SK-N-SH (cell line): ENCODE data around the gene VIPR2. TPM values are rescaled to one million over a fixed set of nuclear protein-coding genes. Genes with fewer than 3 reads are reported as not detected.

Experiments used
- CTCF ChIA-PET: fragments of 300-600, 350-600 bp; formaldehyde crosslinking; extraction: SDS; loops from one replicate; lab custom pipeline; 2021; lab: Yijun Ruan, JAX
- POLR2A ChIA-PET: fragments of 350-600 bp; sonication (Branson Sonifier 250); formaldehyde crosslinking; extraction: SDS; loops from one replicate; lab custom pipeline; 2020; ENCODE audit warnings: antibody characterized with exemption, inconsistent platforms; lab: Yijun Ruan, JAX
- DNase-seq: peaks from one replicate; pipeline ENCODE4 v3.0.0; 2012
- H2AFZ ChIP-seq: fragments of 200-600 bp; sonication (generic); 2 replicates; pipeline ENCODE4 v1.8.1; 2016; ENCODE audit warnings: antibody characterized with exemption, mild to moderate bottlenecking, low read depth
- H3F3A ChIP-seq: fragments of 200-600 bp; sonication (generic); replicated peaks from 2 replicates; pipeline ENCODE3; 2016; ENCODE audit warnings: antibody characterized with exemption, mild to moderate bottlenecking; ENCODE audit not compliant: insufficient read depth
- H3K27ac ChIP-seq, 2 experiments: fragments of 200-500 bp in 1 of 2; fragments of 200-600 bp in 1 of 2; sonication (Bioruptor generic) in 1 of 2; sonication (generic), shearing (Covaris generic) in 1 of 2; 2 replicates each; pipeline versions ENCODE4 v1.5.1 to v1.6.1; 2014 to 2016; ENCODE audit warnings: low read depth in 2 of 2, inconsistent platforms in 1 of 2, low read length in 1 of 2, mild to moderate bottlenecking in 1 of 2, mixed read lengths in 1 of 2
- H3K27me3 ChIP-seq: fragments of 200-600 bp; sonication (generic), shearing (Covaris generic); 2 replicates; pipeline ENCODE4 v1.6.1; 2016; ENCODE audit warnings: mixed run types; ENCODE audit not compliant: insufficient read depth
- H3K36me3 ChIP-seq, 2 experiments: fragments of 200-500 bp in 1 of 2; fragments of 200-600 bp in 1 of 2; sonication (Bioruptor generic) in 1 of 2; sonication (generic) in 1 of 2; replicated peaks in 1 of 2; 2 replicates each; pipeline versions ENCODE3 to v1.5.1; 2014 to 2016; ENCODE audit warnings: low read length in 1 of 2, mild to moderate bottlenecking in 1 of 2; ENCODE audit not compliant: insufficient read depth in 2 of 2, control insufficient read depth in 1 of 2
- H3K4me1 ChIP-seq, 2 experiments: fragments of 200-500 bp in 1 of 2; fragments of 200-600 bp in 1 of 2; sonication (Bioruptor generic) in 1 of 2; sonication (generic), shearing (Covaris generic) in 1 of 2; 2 replicates each; pipeline versions ENCODE4 v1.5.1 to v1.6.1; 2014 to 2016; ENCODE audit warnings: low read depth in 1 of 2, low read length in 1 of 2, mixed run types in 1 of 2; ENCODE audit not compliant: insufficient read depth in 2 of 2, control insufficient read depth in 1 of 2
- H3K4me2 ChIP-seq: fragments of 200-600 bp; sonication (generic), shearing (Covaris generic); 2 replicates; pipeline ENCODE4 v1.6.1; 2017; ENCODE audit warnings: mixed run types
- H3K4me3 ChIP-seq, 2 experiments: fragments of 200-500 bp in 1 of 2; fragments of 200-600 bp in 1 of 2; sonication (Bioruptor generic) in 1 of 2; sonication (generic), shearing (Covaris generic) in 1 of 2; 2 replicates each; pipeline versions ENCODE4 v1.5.1 to v1.8.1; 2014 to 2016; ENCODE audit warnings: low read depth in 2 of 2, inconsistent platforms in 1 of 2, low read length in 1 of 2, mild to moderate bottlenecking in 1 of 2, mixed read lengths in 1 of 2, moderate library complexity in 1 of 2
- H3K79me2 ChIP-seq: fragments of 200-600 bp; sonication (generic); 2 replicates; pipeline ENCODE4 v1.8.1; 2017; ENCODE audit warnings: mild to moderate bottlenecking; ENCODE audit not compliant: insufficient read depth
- H3K9ac ChIP-seq: fragments of 200-600 bp; sonication (generic); 2 replicates; pipeline ENCODE4 v1.6.1; 2017; ENCODE audit warnings: mixed run types
- H3K9me2 ChIP-seq: fragments of 200-600 bp; sonication (generic); 2 replicates; pipeline ENCODE4 v1.6.1; 2017; ENCODE audit warnings: mixed run types
- H3K9me3 ChIP-seq: fragments of 200-600 bp; sonication (generic); 2 replicates; pipeline ENCODE4 v1.6.1; 2017; ENCODE audit warnings: mixed run types, mild to moderate bottlenecking, moderate library complexity
- H4K20me1 ChIP-seq: fragments of 200-600 bp; sonication (generic); 2 replicates; pipeline ENCODE4 v1.6.1; 2017; ENCODE audit warnings: mild to moderate bottlenecking, mixed run types; ENCODE audit not compliant: insufficient read depth
- GABPA ChIP-seq: IDR thresholded peaks from 2 replicates; pipeline ENCODE4 v1.4.0; 2012; ENCODE audit warnings: low read depth, mild to moderate bottlenecking
- IRF3 ChIP-seq: fragments of 150-350 bp; IDR thresholded peaks from 2 replicates; pipeline ENCODE4 v1.6.1; 2016; ENCODE audit warnings: mild to moderate bottlenecking, low read depth, low read length
- MAX ChIP-seq: IDR thresholded peaks from 2 replicates; pipeline ENCODE4 v1.4.0; 2012; ENCODE audit warnings: low read depth
- RAD21 ChIP-seq: IDR thresholded peaks from 2 replicates; pipeline ENCODE4 v1.6.1; 2012; ENCODE audit warnings: mild to moderate bottlenecking, low read length
- REST ChIP-seq: IDR thresholded peaks from 2 replicates; pipeline ENCODE4 v1.6.1; 2012; ENCODE audit warnings: mild to moderate bottlenecking, low read depth, low read length, moderate library complexity
- WGBS: methylation state at CpG from one replicate; pipeline ENCODE4 v1.1.6; 2017; ENCODE audit warnings: low lambda C conversion rate; 5-methylcytosine and 5-hydroxymethylcytosine counted together
- polyA plus RNA-seq, 3 experiments: library from polyadenylated mRNA; depleted of rRNA; stranded (reverse); fragments of >200 nt; gene quantifications; 2 replicates each; pipeline ENCODE4 v1.2.3, GENCODE V29; 2012

The VIPR2 gene
- polyA plus RNA-seq, 1 of the 3 experiments (the other 2 are of a cell fraction) = not detected

- ChIA-PET CTCF (interaction anchor here (1.0 to 1.3 kb wide), 3 partner anchors 10 to 17 kb away, joined by 3 read pairs; no protein-coding TSS in a partner anchor), POLR2A (no interaction called here)
- 41% methylated on average over 21 of the region's 21 CpGs for WGBS
Measured at GRCh38 chr7:159126311-159127260, 18.1 kb downstream of the VIPR2 start.

More at GRCh38 chr7:159126311-159127260, 18.1 kb downstream of the VIPR2 start:
- Histone ChIP-seq H4K20me1 (no peaks in the 10 kb centered on the region), H3K4me3 (no peak overlapping the region), H3K9me3 (no peaks in the 10 kb centered on the region), H3F3A (no peaks in the 10 kb centered on the region), H2AFZ (no peak overlapping the region), H3K9ac (no peak overlapping the region), H3K36me3 (no peaks in the 10 kb centered on the region), H3K9me2 (no peaks in the 10 kb centered on the region), H3K4me1 (no peaks in the 10 kb centered on the region; a peak in 1 of 4 replicates), H3K79me2 (no peaks in the 10 kb centered on the region), H3K27me3 (no peaks in the 10 kb centered on the region), H3K4me2 (no peak overlapping the region), H3K27ac (no peak overlapping the region)
- TF ChIP-seq RAD21 (no peak), REST (no peak), IRF3 (no peak), GABPA (no peak), MAX (no peak)
- DNase-seq = no peak
